Measurements from ENCODE around the gene PRSS8.

DNA sequence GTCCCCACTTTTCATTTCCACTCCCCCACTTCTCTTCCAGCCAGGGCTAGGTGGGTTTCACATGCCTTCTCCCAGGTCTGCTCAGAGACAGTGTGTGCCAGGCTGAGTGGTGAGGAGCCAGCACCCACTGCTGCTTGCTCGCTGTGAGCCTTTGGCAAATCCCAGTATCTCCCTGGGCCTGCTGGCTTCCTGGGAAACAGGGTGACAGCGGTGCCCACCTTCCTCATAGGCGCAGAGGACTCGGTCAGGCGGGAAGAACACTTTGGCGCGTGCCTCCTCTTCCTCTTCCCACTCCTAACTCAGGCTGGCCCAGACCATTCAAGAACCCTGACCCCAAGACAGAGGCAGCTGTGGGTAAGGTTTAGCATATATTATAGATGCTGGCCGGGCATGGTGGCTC, 46.3 kb downstream of the PRSS8 start:
- TF ChIP-seq ARNT (IDR thresholded peaks at IDR 0.05) (no peak), PKNOX1 (IDR thresholded peaks at IDR 0.05) (no peak), NFRKB (IDR thresholded peaks at IDR 0.05) (no peak), L3MBTL2 (conservative IDR thresholded peaks at IDR 0.05) (no peak), FOXM1 (IDR thresholded peaks at IDR 0.05; ENCODE audit: borderline replicate concordance) (no peak)
